ENCODE measurements around the gene CDRT4. TPM values are rescaled to one million over a fixed set of nuclear protein-coding genes. Genes with fewer than 3 reads are reported as not detected.

CDRT4 gene
- polyA plus RNA-seq, 1 experiment: 4.1 TPM

DNA sequence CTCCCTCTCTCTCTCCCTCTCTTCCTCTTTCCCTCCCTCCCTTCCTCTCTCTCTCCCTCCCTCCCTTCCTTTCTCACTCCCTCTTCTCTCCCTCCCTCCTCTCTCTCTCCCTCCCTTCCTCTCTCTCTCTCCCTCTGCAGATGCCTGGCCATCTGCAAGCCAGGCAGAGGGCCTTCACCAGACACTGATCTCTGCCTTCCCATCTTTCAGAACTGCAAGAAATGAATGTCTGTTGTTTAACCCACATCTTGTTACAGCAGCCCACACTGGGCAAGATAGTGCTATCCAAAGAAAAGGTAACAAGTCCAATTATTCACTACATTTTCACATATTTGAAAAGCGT is 26.2 kb upstream of the CDRT4 start:
- no peaks in the 10 kb centered on the region for H3K27me3 ChIP-seq (ENCODE audit: control insufficient read depth, insufficient read depth, low read length)
- ChIA-PET CTCF (interaction anchor here (0.6 to 1.1 kb wide), 3 partner anchors 9 to 232 kb away, joined by 3 to 10 read pairs (median 3); no protein-coding TSS in a partner anchor), POLR2A (no interaction called here)
- H3K27ac ChIP-seq (ENCODE audit: low read depth, low read length): no peak overlapping the region
- H3K9me3 ChIP-seq (ENCODE audit: control insufficient read depth, insufficient read depth, low read length): no peaks in the 10 kb centered on the region
- DNase-seq (ENCODE audit: low read depth, low spot score): no peak
- TF ChIP-seq, protein P1, sequence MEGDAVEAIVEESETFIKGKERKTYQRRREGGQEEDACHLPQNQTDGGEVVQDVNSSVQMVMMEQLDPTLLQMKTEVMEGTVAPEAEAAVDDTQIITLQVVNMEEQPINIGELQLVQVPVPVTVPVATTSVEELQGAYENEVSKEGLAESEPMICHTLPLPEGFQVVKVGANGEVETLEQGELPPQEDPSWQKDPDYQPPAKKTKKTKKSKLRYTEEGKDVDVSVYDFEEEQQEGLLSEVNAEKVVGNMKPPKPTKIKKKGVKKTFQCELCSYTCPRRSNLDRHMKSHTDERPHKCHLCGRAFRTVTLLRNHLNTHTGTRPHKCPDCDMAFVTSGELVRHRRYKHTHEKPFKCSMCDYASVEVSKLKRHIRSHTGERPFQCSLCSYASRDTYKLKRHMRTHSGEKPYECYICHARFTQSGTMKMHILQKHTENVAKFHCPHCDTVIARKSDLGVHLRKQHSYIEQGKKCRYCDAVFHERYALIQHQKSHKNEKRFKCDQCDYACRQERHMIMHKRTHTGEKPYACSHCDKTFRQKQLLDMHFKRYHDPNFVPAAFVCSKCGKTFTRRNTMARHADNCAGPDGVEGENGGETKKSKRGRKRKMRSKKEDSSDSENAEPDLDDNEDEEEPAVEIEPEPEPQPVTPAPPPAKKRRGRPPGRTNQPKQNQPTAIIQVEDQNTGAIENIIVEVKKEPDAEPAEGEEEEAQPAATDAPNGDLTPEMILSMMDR (IDR thresholded peaks at IDR 0.05; ENCODE audit: low read depth, low read length): no peak
- H3K4me3 ChIP-seq (ENCODE audit: low read depth, low read length): no peak overlapping the region

DNA sequence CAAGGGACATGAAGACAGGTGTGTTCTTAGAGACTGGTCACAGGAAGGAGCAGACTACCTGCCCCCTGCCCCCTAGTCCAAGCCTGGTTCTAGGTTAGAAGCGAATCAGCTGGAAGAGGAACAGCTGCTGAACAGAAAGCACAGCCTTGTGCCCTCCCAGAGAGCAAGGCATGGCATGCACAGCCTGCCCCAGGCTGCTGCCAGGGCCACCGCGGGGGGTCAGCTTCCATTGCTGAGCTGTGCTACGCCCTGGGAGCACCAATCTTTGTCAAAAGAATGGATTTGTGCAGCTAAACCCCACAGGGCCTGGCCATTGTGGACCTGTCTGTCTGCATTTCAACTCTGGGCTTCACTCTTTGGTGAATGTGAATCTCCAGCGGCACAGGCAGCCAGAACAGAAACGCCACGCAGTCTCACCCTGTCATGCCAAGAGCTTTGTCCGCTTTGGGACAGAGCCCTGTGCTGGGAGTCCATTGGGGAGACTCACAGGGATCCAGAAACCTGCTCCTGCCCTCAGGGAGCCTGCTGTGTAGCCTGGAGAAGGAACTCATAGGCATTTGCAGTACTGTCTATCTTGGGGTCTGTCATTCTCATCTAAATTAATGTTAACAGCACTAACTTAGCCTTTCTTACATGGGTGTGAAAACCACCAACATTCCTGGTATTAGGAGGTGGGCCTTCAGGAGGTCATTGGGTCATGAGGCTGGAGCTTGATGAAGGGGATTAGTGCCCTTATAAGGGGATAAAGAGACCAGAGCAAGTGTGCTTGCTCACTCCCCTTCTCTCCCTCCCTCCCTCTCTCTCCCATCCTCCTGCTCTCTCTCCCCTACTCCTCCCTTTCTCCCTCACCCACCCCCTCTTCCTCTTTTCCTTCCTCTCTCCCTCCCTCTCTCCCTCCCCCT is 25.6 kb upstream of the CDRT4 start:
- H3K27ac ChIP-seq (ENCODE audit: low read depth, low read length): no peak overlapping the region
- H3K27me3 ChIP-seq (ENCODE audit: control insufficient read depth, insufficient read depth, low read length): no peaks in the 10 kb centered on the region
- TF ChIP-seq, protein P1 (IDR thresholded peaks at IDR 0.05; ENCODE audit: low read depth, low read length): no peak
- H3K9me3 ChIP-seq (ENCODE audit: control insufficient read depth, insufficient read depth, low read length): no peaks in the 10 kb centered on the region
- ChIA-PET POLR2A (no interaction called here), CTCF (interaction anchor here (1.0 kb wide), 1 partner anchor 10 kb away, joined by 3 read pairs; no protein-coding TSS in a partner anchor)
- no peak for DNase-seq (ENCODE audit: low read depth, low spot score)
- H3K4me3 ChIP-seq (ENCODE audit: low read depth, low read length): no peak overlapping the region

DNA sequence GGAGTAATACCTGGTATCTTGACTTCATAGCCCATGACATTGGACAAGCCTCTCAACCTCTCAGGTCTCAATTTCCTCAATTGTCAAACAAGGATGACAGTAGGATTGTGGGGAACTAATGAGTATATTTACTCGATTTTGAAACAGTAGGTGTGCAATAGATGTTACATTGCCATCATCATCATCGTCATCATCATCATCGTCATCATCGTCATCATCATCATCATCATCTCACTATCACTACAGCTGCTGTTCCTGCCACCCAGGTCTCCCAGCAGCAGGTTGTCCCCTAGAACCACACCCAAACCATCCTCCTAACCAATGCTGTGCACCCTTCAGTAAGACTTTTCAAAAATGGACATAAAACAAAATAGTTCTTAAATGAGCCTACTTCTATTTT is 24.8 kb upstream of the CDRT4 start:
- Histone ChIP-seq H3K4me3 (ENCODE audit: low read depth, low read length) (no peak overlapping the region), H3K27me3 (ENCODE audit: control insufficient read depth, insufficient read depth, low read length) (no peaks in the 10 kb centered on the region), H3K27ac (ENCODE audit: low read depth, low read length) (no peak overlapping the region), H3K9me3 (ENCODE audit: control insufficient read depth, insufficient read depth, low read length) (no peaks in the 10 kb centered on the region)
- CTCF ChIA-PET: interaction anchor here (4.4 kb wide), 1 partner anchor 11 kb away, joined by 28 read pairs; no protein-coding TSS in a partner anchor
- TF ChIP-seq, protein P1 (IDR thresholded peaks at IDR 0.05; ENCODE audit: low read depth, low read length): no peak
- POLR2A ChIA-PET: no interaction called here
- DNase-seq (ENCODE audit: low read depth, low spot score): no peak

DNA sequence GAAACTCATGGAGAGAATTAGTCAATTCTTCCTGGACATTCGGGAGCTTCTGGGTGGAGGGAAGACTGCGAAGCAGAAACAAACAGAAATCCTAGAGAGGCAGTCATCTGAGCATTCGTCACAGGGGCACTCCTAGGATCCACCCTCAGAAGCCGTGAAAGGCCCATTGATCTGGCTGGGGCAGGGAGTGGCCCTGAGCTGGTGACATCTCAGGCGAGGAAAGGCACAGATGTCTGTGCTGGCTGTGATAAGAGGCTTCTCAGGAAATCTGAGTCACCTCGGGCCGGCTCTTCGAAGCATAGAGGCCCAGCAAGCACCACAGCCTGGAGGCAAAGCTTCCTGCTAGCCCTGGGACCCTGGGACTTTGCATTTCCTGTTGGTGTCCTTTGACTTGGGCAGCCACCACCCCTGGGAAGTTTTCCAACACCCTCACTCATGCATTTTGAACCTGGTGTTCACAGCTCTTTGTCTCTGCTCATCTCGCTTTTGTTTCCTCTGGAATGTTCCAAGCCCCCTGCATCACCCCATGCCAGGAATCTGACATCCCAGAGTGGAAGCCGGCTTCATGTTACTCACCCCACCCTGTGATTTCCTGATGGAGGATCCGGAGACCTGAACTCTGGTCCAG is 23.3 kb upstream of the CDRT4 start:
- Histone ChIP-seq H3K4me3 (ENCODE audit: low read depth, low read length) (no peak overlapping the region), H3K27ac (ENCODE audit: low read depth, low read length) (peak overlapping the region; percentile 68), H3K9me3 (ENCODE audit: control insufficient read depth, insufficient read depth, low read length) (no peaks in the 10 kb centered on the region), H3K27me3 (ENCODE audit: control insufficient read depth, insufficient read depth, low read length) (no peaks in the 10 kb centered on the region)
- CTCF ChIA-PET: interaction anchor here (4.4 kb wide), 1 partner anchor 13 kb away, joined by 28 read pairs; no protein-coding TSS in a partner anchor
- no peak for DNase-seq (ENCODE audit: low read depth, low spot score)
- POLR2A ChIA-PET: no interaction called here
- TF ChIP-seq, protein P1 (IDR thresholded peaks at IDR 0.05; ENCODE audit: low read depth, low read length): no peak

DNA sequence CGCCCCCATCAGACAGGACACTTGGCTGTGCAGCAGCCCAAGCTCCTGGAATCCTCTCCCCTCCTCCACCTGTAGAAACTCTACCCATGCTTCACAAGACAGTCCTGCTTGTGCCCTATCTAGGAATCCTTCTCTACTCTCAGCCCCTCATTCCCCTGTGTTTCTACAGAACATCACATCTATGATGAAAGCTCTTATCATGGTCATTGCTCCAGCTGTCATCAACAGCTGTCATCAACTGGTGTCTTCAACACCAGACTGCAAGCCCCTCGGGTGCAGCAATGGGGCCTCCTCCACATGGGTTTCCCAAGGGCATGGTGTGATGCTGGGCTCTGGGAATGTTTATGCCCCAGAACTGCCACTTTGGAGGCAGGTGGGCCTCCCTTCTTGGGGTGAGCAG is 21.1 kb upstream of the CDRT4 start:
- Histone ChIP-seq H3K27me3 (ENCODE audit: control insufficient read depth, insufficient read depth, low read length) (no peaks in the 10 kb centered on the region), H3K4me3 (ENCODE audit: low read depth, low read length) (no peak overlapping the region), H3K9me3 (ENCODE audit: control insufficient read depth, insufficient read depth, low read length) (no peaks in the 10 kb centered on the region), H3K27ac (ENCODE audit: low read depth, low read length) (no peak overlapping the region)
- POLR2A ChIA-PET: no interaction called here
- no peak for DNase-seq (ENCODE audit: low read depth, low spot score)
- TF ChIP-seq, protein P1 (IDR thresholded peaks at IDR 0.05; ENCODE audit: low read depth, low read length): no peak
- CTCF ChIA-PET: interaction anchor here (1.2 to 4.4 kb wide), 2 partner anchors 15 to 230 kb away, joined by 3 to 28 read pairs; no protein-coding TSS in a partner anchor
